Measurements from ENCODE around the gene DPP10. TPM values are rescaled to one million over a fixed set of nuclear protein-coding genes. Genes with fewer than 3 reads are reported as not detected.

DPP10 gene
- total and polyA plus RNA-seq, 4 experiments from 2014 or later, result not detected

GRCh38 chr2:115483666-115484065 is 1041.2 kb downstream of the DPP10 start:
- POLR2A ChIA-PET (ENCODE audit: partially characterized antibody), result no interaction called here
- peaks cover 3 to 11% (median 5%) of the 10 kb centered on the region in 8 donors for H3K9me3 Mint-ChIP-seq
- no peak overlapping the region for H3K4me3 ChIP-seq (ENCODE audit: low read length in 2 of 2)

GRCh38 chr2:115484486-115484885 is 1042.0 kb downstream of the DPP10 start:
- no peaks in the 10 kb centered on the region for H3K4me1 Mint-ChIP-seq
- H3K4me3 Mint-ChIP-seq, result no peak overlapping the region
- no peaks in the 10 kb centered on the region for H3K4me1 ChIP-seq (ENCODE audit: insufficient read depth, low read length)

More at GRCh38 chr2:115483666-115484065, 1041.2 kb downstream of the DPP10 start:
- no peaks in the 10 kb centered on the region for H3K36me3 ChIP-seq (ENCODE audit: insufficient read depth, low read length)
- CTCF ChIA-PET (ENCODE audit: partially characterized antibody), result no interaction called here
- DNase-seq, result no peak
- Mint-ChIP-seq H3K4me1 (no peaks in the 10 kb centered on the region), H3K27me3 (no peaks in the 10 kb centered on the region), H3K4me3 (no peak overlapping the region), H3K36me3 (no peaks in the 10 kb centered on the region), H3K27ac (no peak overlapping the region)
- no peaks in the 10 kb centered on the region for H3K4me1 ChIP-seq (ENCODE audit: insufficient read depth, low read length)
- no peak overlapping the region for H3K27ac ChIP-seq (ENCODE audit: low read depth, low read length)
- no peaks in the 10 kb centered on the region for H3K9me3 ChIP-seq (ENCODE audit: control insufficient read depth in 1 of 2, low read length in 2 of 2)
- no peaks in the 10 kb centered on the region for H3K27me3 ChIP-seq (ENCODE audit: insufficient read depth, low read length)
- intact Hi-C loops (cut with micrococcal nuclease), result no loop called here

GRCh38 chr2:115484983-115485382 is 1042.5 kb downstream of the DPP10 start:
- H3K4me1 Mint-ChIP-seq, result no peaks in the 10 kb centered on the region
- Histone ChIP-seq H3K4me1 (ENCODE audit: insufficient read depth, low read length) (no peaks in the 10 kb centered on the region), H3K27me3 (ENCODE audit: insufficient read depth, low read length) (no peaks in the 10 kb centered on the region), H3K4me3 (ENCODE audit: low read length in 2 of 2) (no peak overlapping the region), H3K9me3 (ENCODE audit: control insufficient read depth in 1 of 2, low read length in 2 of 2) (no peaks in the 10 kb centered on the region), H3K36me3 (ENCODE audit: insufficient read depth, low read length) (no peaks in the 10 kb centered on the region), H3K27ac (ENCODE audit: low read depth, low read length) (no peak overlapping the region)
- H3K9me3 Mint-ChIP-seq, result peaks cover 4 to 11% (median 8%) of the 10 kb centered on the region in 8 donors
- no peak overlapping the region for H3K4me3 Mint-ChIP-seq
- intact Hi-C loops (cut with micrococcal nuclease), result no loop called here
- ChIA-PET POLR2A (ENCODE audit: partially characterized antibody) (no interaction called here), CTCF (ENCODE audit: partially characterized antibody) (no interaction called here)
- no peak overlapping the region for H3K27ac Mint-ChIP-seq
- no peaks in the 10 kb centered on the region for H3K36me3 Mint-ChIP-seq
- no peak for DNase-seq
- H3K27me3 Mint-ChIP-seq, result no peaks in the 10 kb centered on the region

More at GRCh38 chr2:115484486-115484885, 1042.0 kb downstream of the DPP10 start:
- DNase-seq, result no peak
- Mint-ChIP-seq H3K36me3 (no peaks in the 10 kb centered on the region), H3K27me3 (no peaks in the 10 kb centered on the region), H3K9me3 (peaks cover 4 to 11% (median 6%) of the 10 kb centered on the region in 8 donors), H3K27ac (no peak overlapping the region)
- no peaks in the 10 kb centered on the region for H3K9me3 ChIP-seq (ENCODE audit: control insufficient read depth in 1 of 2, low read length in 2 of 2)
- H3K27ac ChIP-seq (ENCODE audit: low read depth, low read length), result no peak overlapping the region
- no peaks in the 10 kb centered on the region for H3K36me3 ChIP-seq (ENCODE audit: insufficient read depth, low read length)
- intact Hi-C loops (cut with micrococcal nuclease), result no loop called here
- H3K27me3 ChIP-seq (ENCODE audit: insufficient read depth, low read length), result no peaks in the 10 kb centered on the region
- no peak overlapping the region for H3K4me3 ChIP-seq (ENCODE audit: low read length in 2 of 2)
- ChIA-PET POLR2A (ENCODE audit: partially characterized antibody) (no interaction called here), CTCF (ENCODE audit: partially characterized antibody) (no interaction called here)

GRCh38 chr2:115491186-115491793 is 1048.8 kb downstream of the DPP10 start:
- Histone ChIP-seq H3K4me3 (ENCODE audit: low read length in 2 of 2) (no peak overlapping the region), H3K4me1 (ENCODE audit: insufficient read depth, low read length) (no peaks in the 10 kb centered on the region), H3K36me3 (ENCODE audit: insufficient read depth, low read length) (no peaks in the 10 kb centered on the region), H3K9me3 (ENCODE audit: control insufficient read depth in 1 of 2, low read length in 2 of 2) (no peaks in the 10 kb centered on the region), H3K27ac (ENCODE audit: low read depth, low read length) (no peak overlapping the region), H3K27me3 (ENCODE audit: insufficient read depth, low read length) (no peaks in the 10 kb centered on the region)
- CTCF ChIA-PET (ENCODE audit: partially characterized antibody), result no interaction called here
- intact Hi-C loops (cut with micrococcal nuclease), result no loop called here
- H3K9me3 Mint-ChIP-seq, result peaks cover 0 to 12% (median 7%) of the 10 kb centered on the region in 8 donors
- DNase-seq, result no peak
- no peaks in the 10 kb centered on the region for H3K27me3 Mint-ChIP-seq
- H3K4me3 Mint-ChIP-seq, result no peak overlapping the region
- no peaks in the 10 kb centered on the region for H3K4me1 Mint-ChIP-seq
- H3K36me3 Mint-ChIP-seq, result no peaks in the 10 kb centered on the region
- POLR2A ChIA-PET (ENCODE audit: partially characterized antibody), result no interaction called here
- no peak overlapping the region for H3K27ac Mint-ChIP-seq

GRCh38 chr2:115505331-115505730 is 1062.9 kb downstream of the DPP10 start:
- H3K27me3 ChIP-seq (ENCODE audit: insufficient read depth, low read length), result no peaks in the 10 kb centered on the region
- H3K36me3 ChIP-seq (ENCODE audit: insufficient read depth, low read length), result no peaks in the 10 kb centered on the region
- Mint-ChIP-seq H3K4me3 (no peak overlapping the region), H3K27ac (no peak overlapping the region), H3K4me1 (no peaks in the 10 kb centered on the region), H3K27me3 (no peaks in the 10 kb centered on the region), H3K36me3 (no peaks in the 10 kb centered on the region), H3K9me3 (peaks cover 0 to 18% (median 4%) of the 10 kb centered on the region in 8 donors)
- intact Hi-C loops (cut with micrococcal nuclease), result no loop called here
- no peak for DNase-seq
- POLR2A ChIA-PET (ENCODE audit: partially characterized antibody), result no interaction called here
- CTCF ChIA-PET (ENCODE audit: partially characterized antibody), result no interaction called here
- no peak overlapping the region for H3K27ac ChIP-seq (ENCODE audit: low read depth, low read length)
- H3K9me3 ChIP-seq (ENCODE audit: control insufficient read depth in 1 of 2, low read length in 2 of 2), result no peaks in the 10 kb centered on the region
- no peaks in the 10 kb centered on the region for H3K4me1 ChIP-seq (ENCODE audit: insufficient read depth, low read length)
- no peak overlapping the region for H3K4me3 ChIP-seq (ENCODE audit: low read length in 2 of 2)

GRCh38 chr2:115520727-115521126 is 1078.3 kb downstream of the DPP10 start:
- H3K4me3 Mint-ChIP-seq, result no peak overlapping the region
- H3K27me3 ChIP-seq (ENCODE audit: insufficient read depth, low read length), result no peaks in the 10 kb centered on the region
- H3K9me3 ChIP-seq (ENCODE audit: control insufficient read depth in 1 of 2, low read length in 2 of 2), result peaks cover 0 to 5% of the 10 kb centered on the region in 2 donors
- ChIA-PET POLR2A (ENCODE audit: partially characterized antibody) (no interaction called here), CTCF (ENCODE audit: partially characterized antibody) (no interaction called here)
- DNase-seq, result no peak
- H3K27me3 Mint-ChIP-seq, result no peaks in the 10 kb centered on the region
- no peaks in the 10 kb centered on the region for H3K4me1 ChIP-seq (ENCODE audit: insufficient read depth, low read length)
- no peaks in the 10 kb centered on the region for H3K4me1 Mint-ChIP-seq
- no peaks in the 10 kb centered on the region for H3K36me3 Mint-ChIP-seq
- H3K9me3 Mint-ChIP-seq, result peaks cover 5 to 20% (median 12%) of the 10 kb centered on the region in 8 donors
- H3K27ac Mint-ChIP-seq, result no peak overlapping the region
- H3K4me3 ChIP-seq (ENCODE audit: low read length in 2 of 2), result no peak overlapping the region
- no peak overlapping the region for H3K27ac ChIP-seq (ENCODE audit: low read depth, low read length)
- intact Hi-C loops (cut with micrococcal nuclease), result no loop called here
- no peaks in the 10 kb centered on the region for H3K36me3 ChIP-seq (ENCODE audit: insufficient read depth, low read length)

GRCh38 chr2:115524452-115524851 is 1082.0 kb downstream of the DPP10 start:
- CTCF ChIA-PET (ENCODE audit: partially characterized antibody), result no interaction called here
- H3K27ac ChIP-seq (ENCODE audit: low read depth, low read length), result no peak overlapping the region
- H3K27me3 ChIP-seq (ENCODE audit: insufficient read depth, low read length), result no peaks in the 10 kb centered on the region
- no peak overlapping the region for H3K4me3 Mint-ChIP-seq
- no peaks in the 10 kb centered on the region for H3K4me1 Mint-ChIP-seq
- POLR2A ChIA-PET (ENCODE audit: partially characterized antibody), result no interaction called here
- no peak overlapping the region for H3K27ac Mint-ChIP-seq
- H3K27me3 Mint-ChIP-seq, result no peaks in the 10 kb centered on the region
- H3K36me3 Mint-ChIP-seq, result no peaks in the 10 kb centered on the region
- intact Hi-C loops (cut with micrococcal nuclease), result no loop called here
- no peak overlapping the region for H3K4me3 ChIP-seq (ENCODE audit: low read length in 2 of 2)
- DNase-seq, result no peak
- H3K4me1 ChIP-seq (ENCODE audit: insufficient read depth, low read length), result no peaks in the 10 kb centered on the region
- peaks cover 0 to 5% of the 10 kb centered on the region in 2 donors for H3K9me3 ChIP-seq (ENCODE audit: control insufficient read depth in 1 of 2, low read length in 2 of 2)
- no peaks in the 10 kb centered on the region for H3K36me3 ChIP-seq (ENCODE audit: insufficient read depth, low read length)
- peaks cover 7 to 26% (median 14%) of the 10 kb centered on the region in 8 donors for H3K9me3 Mint-ChIP-seq

- Histone ChIP-seq H3K4me1 (ENCODE audit: insufficient read depth, low read length) (no peaks in the 10 kb centered on the region), H3K9me3 (ENCODE audit: control insufficient read depth in 1 of 2, low read length in 2 of 2) (no peaks in the 10 kb centered on the region), H3K27me3 (ENCODE audit: insufficient read depth, low read length) (no peaks in the 10 kb centered on the region), H3K36me3 (ENCODE audit: insufficient read depth, low read length) (no peaks in the 10 kb centered on the region), H3K4me3 (ENCODE audit: low read length in 2 of 2) (no peak overlapping the region), H3K27ac (ENCODE audit: low read depth, low read length) (no peak overlapping the region)
- H3K4me3 Mint-ChIP-seq, result no peak overlapping the region
- H3K9me3 Mint-ChIP-seq, result peaks cover 0 to 19% (median 7%) of the 10 kb centered on the region in 8 donors
- H3K4me1 Mint-ChIP-seq, result no peaks in the 10 kb centered on the region
- intact Hi-C loops (cut with micrococcal nuclease), result no loop called here
- ChIA-PET CTCF (ENCODE audit: partially characterized antibody) (no interaction called here), POLR2A (ENCODE audit: partially characterized antibody) (no interaction called here)
- no peaks in the 10 kb centered on the region for H3K36me3 Mint-ChIP-seq
- no peaks in the 10 kb centered on the region for H3K27me3 Mint-ChIP-seq
- no peak for DNase-seq
- H3K27ac Mint-ChIP-seq, result no peak overlapping the region
Measured at GRCh38 chr2:115529627-115530026, 1087.2 kb downstream of the DPP10 start.

Data from CD4-positive, alpha-beta memory T cell (primary cell).